Heart left ventricle (tissue), 13 donors: ENCODE data around the gene MMRN2.

ENCODE experiments used
- POLR2A ChIP-seq, 2 donors: fragments of 450-650 bp; IDR thresholded peaks; one replicate each; pipeline ENCODE4 v1.6.1; 2017; ENCODE audit warnings: antibody characterized with exemption in 2 of 2, mild to moderate bottlenecking in 2 of 2, moderate library complexity in 2 of 2
- TF ChIP-seq, protein P1 (sequence below), 12 donors: fragments of 200-600 bp; sonication (generic) in 4 of 12; IDR thresholded peaks; one replicate each; pipeline versions ENCODE4 v1.5.0 to v1.8.0; 2018 to 2022; ENCODE audit warnings: antibody characterized with exemption in 12 of 12, mild to moderate bottlenecking in 5 of 12
- donor health status: ischemic (EF 13 %, LVEDD 7.1; RV severe dilation, severe dysfunction).
- donor health status: DM: no; HTN: yes; CAD: no.
- donor health status: DM: no; HTN: no; CAD: no.
- donor health status: ischemic (EF 25% LVEDD 6.9; RV normal size, moderate dysfunction).
- donor health status: ischemic (EF 25% LVEDD 5.7; RV mildly dilated, moderate dysfunction).
- donor health status: ischemic (EF 35%, LVEDD 5.7; RV mildly dilated, moderate dysfunction).
- donor health status: nonischemic (EF 11% LVEDD 7.7; RV severe dilation, severe dysfunction).
- donor health status: DM: yes; HTN: yes; CAD: no.
- donor health status: PGD.
- donor health status: ischemic (EF 29% LVEDD 5.4; RV normal size, mild dysfunction).
- donor health status: nonischemic (EF 23%, LVEDD 6.1; RV moderate dilation, normal function).

DNA sequence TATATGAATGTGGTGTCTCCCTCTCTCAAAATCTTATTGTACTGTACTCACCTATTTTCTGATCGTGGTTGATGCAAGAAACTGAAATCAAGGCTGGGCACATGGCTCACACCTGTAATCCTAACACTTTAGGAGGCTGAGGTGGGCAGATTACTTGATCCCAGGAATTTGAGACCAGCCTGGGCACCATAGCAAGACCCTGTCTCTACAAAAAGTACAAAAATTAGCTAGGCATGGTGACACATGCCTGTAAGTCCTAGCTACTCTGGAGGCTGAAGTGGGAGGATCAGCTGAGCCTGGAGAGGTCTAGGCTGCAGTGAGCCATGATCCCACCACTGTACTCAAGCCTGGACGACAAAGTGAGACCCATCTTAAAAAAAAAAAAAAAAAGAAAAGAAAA lies 16.0 kb downstream of the MMRN2 start:
- TF ChIP-seq, protein P1, sequence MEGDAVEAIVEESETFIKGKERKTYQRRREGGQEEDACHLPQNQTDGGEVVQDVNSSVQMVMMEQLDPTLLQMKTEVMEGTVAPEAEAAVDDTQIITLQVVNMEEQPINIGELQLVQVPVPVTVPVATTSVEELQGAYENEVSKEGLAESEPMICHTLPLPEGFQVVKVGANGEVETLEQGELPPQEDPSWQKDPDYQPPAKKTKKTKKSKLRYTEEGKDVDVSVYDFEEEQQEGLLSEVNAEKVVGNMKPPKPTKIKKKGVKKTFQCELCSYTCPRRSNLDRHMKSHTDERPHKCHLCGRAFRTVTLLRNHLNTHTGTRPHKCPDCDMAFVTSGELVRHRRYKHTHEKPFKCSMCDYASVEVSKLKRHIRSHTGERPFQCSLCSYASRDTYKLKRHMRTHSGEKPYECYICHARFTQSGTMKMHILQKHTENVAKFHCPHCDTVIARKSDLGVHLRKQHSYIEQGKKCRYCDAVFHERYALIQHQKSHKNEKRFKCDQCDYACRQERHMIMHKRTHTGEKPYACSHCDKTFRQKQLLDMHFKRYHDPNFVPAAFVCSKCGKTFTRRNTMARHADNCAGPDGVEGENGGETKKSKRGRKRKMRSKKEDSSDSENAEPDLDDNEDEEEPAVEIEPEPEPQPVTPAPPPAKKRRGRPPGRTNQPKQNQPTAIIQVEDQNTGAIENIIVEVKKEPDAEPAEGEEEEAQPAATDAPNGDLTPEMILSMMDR (IDR thresholded peaks at IDR 0.05): no peak
- no peak for TF ChIP-seq POLR2A (IDR thresholded peaks at IDR 0.05)
